OCI-M2 (cell line): ENCODE measurements around the gene EEFSEC.

Experiments used
- DNase-seq: peaks from one replicate; lab custom pipeline; 2025; ENCODE audit not compliant: unreplicated experiment; lab: John Stamatoyannopoulos, UW

EEFSEC gene

DNA sequence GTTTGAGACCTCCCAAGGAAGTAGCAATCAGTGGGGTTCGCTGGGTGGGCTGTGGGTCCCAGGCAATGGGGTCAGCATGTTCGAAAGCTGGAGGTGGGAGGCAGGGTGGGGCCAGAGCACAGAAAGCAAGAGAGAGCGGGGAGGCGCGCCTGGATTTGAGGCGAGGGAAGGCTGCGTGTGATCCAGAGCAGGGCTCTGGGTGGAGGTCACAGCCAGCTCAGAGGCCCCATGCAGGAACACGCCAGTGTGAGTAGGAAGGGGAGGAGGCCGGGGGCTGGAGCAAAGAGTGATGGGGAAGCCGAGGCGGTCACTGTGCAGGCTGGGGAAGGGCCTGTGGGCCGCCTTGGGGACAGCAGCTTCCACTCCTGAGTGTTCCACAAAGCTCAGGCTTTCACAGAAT is 304.7 kb downstream of the EEFSEC start:
- DNase-seq, result no peak
